IMR-90 (cell line): ENCODE data around the gene C10orf90. TPM values are rescaled to one million over a fixed set of nuclear protein-coding genes. Genes with fewer than 3 reads are reported as not detected.

Source experiments
- ATAC-seq: fragments of 200-7000 bp; cut with Tn5 transposase; 2 replicates; pipeline ENCODE4 v1.9.1; 2020; ENCODE audit warnings: low read depth, mild to moderate bottlenecking, moderate library complexity
- BruUV-seq: library from RNA; stranded (reverse); fragments of 400-500 nt; replicated peaks from 2 replicates; lab custom pipeline; 2021; lab: Mats Ljungman, UMichigan
- CTCF ChIA-PET: fragments of 300-600 bp; formaldehyde crosslinking; extraction: SDS; loops from one replicate; lab custom pipeline; 2021; ENCODE audit warnings: antibody characterized with exemption; lab: Yijun Ruan, JAX
- POLR2A ChIA-PET: fragments of 300-600 bp; sonication (Branson Sonifier 250); formaldehyde crosslinking; loops from one replicate; lab custom pipeline; 2022; ENCODE audit warnings: antibody characterized with exemption; ENCODE audit not compliant: unreplicated experiment; lab: Charles Lee
- DNase-seq: peaks from one replicate; pipeline ENCODE4 v3.0.0; 2013
- H2AFZ ChIP-seq: replicated peaks from 2 replicates; pipeline ENCODE3; 2013; ENCODE audit warnings: low read length, mild to moderate bottlenecking; ENCODE audit not compliant: poor library complexity
- H2AK5ac ChIP-seq: 2 replicates; pipeline ENCODE4 v1.6.1; 2013; ENCODE audit warnings: low read depth, low read length, inconsistent platforms
- H2AK9ac ChIP-seq: replicated peaks from 2 replicates; pipeline ENCODE3; 2013; ENCODE audit warnings: mild to moderate bottlenecking, low read depth, low read length, moderate library complexity; ENCODE audit not compliant: poor library complexity
- H2BK120ac ChIP-seq: 2 replicates; pipeline ENCODE4 v1.6.1; 2013; ENCODE audit warnings: low read depth, low read length, inconsistent platforms
- H2BK15ac ChIP-seq: 3 replicates; pipeline ENCODE4 v1.6.1; 2013; ENCODE audit warnings: low read depth, low read length, inconsistent platforms
- H2BK20ac ChIP-seq: 2 replicates; pipeline ENCODE4 v1.6.1; 2013; ENCODE audit warnings: low read depth, mild to moderate bottlenecking, inconsistent platforms, low read length, moderate library complexity
- H2BK5ac ChIP-seq: 2 replicates; pipeline ENCODE4 v1.6.1; 2013; ENCODE audit warnings: mild to moderate bottlenecking, low read depth, low read length, inconsistent platforms; ENCODE audit not compliant: poor library complexity, severe bottlenecking
- H3K14ac ChIP-seq: replicated peaks from 2 replicates; pipeline ENCODE4 v1.6.1; 2013; ENCODE audit warnings: low read depth, low read length, inconsistent platforms
- H3K18ac ChIP-seq: 2 replicates; pipeline ENCODE4 v1.6.1; 2013; ENCODE audit warnings: low read depth, low read length, control low read depth
- H3K23ac ChIP-seq: 2 replicates; pipeline ENCODE4 v1.6.1; 2013; ENCODE audit warnings: low read depth, low read length, inconsistent platforms
- H3K27ac ChIP-seq: 2 replicates; pipeline ENCODE4 v1.5.1; 2013; ENCODE audit warnings: mild to moderate bottlenecking, control low read depth, low read length; ENCODE audit not compliant: insufficient read depth
- H3K27me3 ChIP-seq: 2 replicates; pipeline ENCODE4 v1.6.1; 2013; ENCODE audit warnings: low read length; ENCODE audit not compliant: control insufficient read depth, insufficient read depth
- H3K36me3 ChIP-seq: 2 replicates; pipeline ENCODE4 v1.6.1; 2013; ENCODE audit warnings: low read length, mixed read lengths; ENCODE audit not compliant: control insufficient read depth, insufficient read depth
- H3K4ac ChIP-seq: 2 replicates; pipeline ENCODE4 v1.6.1; 2013; ENCODE audit warnings: low read depth, low read length, inconsistent platforms
- H3K4me1 ChIP-seq: 2 replicates; pipeline ENCODE4 v1.6.1; 2013; ENCODE audit warnings: low read length, mixed read lengths; ENCODE audit not compliant: control insufficient read depth, insufficient read depth
- H3K4me2 ChIP-seq: 2 replicates; pipeline ENCODE4 v1.6.1; 2013; ENCODE audit warnings: low read depth, mild to moderate bottlenecking, control low read depth, low read length, moderate library complexity
- H3K4me3 ChIP-seq: 2 replicates; pipeline ENCODE4 v1.5.1; 2013; ENCODE audit warnings: low read depth, mild to moderate bottlenecking, control low read depth, low read length, moderate library complexity; ENCODE audit not compliant: insufficient read depth
- H3K56ac ChIP-seq: 2 replicates; pipeline ENCODE4 v1.6.1; 2013; ENCODE audit warnings: low read length, inconsistent platforms; ENCODE audit not compliant: insufficient read depth; ENCODE audit errors: extremely low read depth
- H3K79me1 ChIP-seq, 2 experiments: 2 replicates each; pipeline ENCODE4 v1.6.1; 2013; ENCODE audit warnings: low read length in 2 of 2, inconsistent platforms in 1 of 2, low read depth in 1 of 2
- H3K9ac ChIP-seq: 2 replicates; pipeline ENCODE4 v1.6.1; 2013; ENCODE audit warnings: low read depth, low read length, control low read depth
- H3K9me1 ChIP-seq: 2 replicates; pipeline ENCODE4 v1.6.1; 2013; ENCODE audit warnings: low read length, inconsistent platforms; ENCODE audit not compliant: insufficient read depth
- H3K9me3 ChIP-seq: 2 replicates; pipeline ENCODE4 v1.6.1; 2013; ENCODE audit warnings: low read length; ENCODE audit not compliant: control insufficient read depth, insufficient read depth
- H4K20me1 ChIP-seq: 2 replicates; pipeline ENCODE4 v1.6.1; 2013; ENCODE audit warnings: low read length, inconsistent platforms; ENCODE audit not compliant: insufficient read depth
- H4K5ac ChIP-seq: 2 replicates; pipeline ENCODE4 v1.6.1; 2013; ENCODE audit warnings: mild to moderate bottlenecking, low read depth, low read length, control low read depth
- H4K8ac ChIP-seq, 2 experiments: 2 replicates each; pipeline ENCODE4 v1.6.1; 2013; ENCODE audit warnings: low read depth in 2 of 2, low read length in 2 of 2, control low read depth in 1 of 2, inconsistent platforms in 1 of 2
- H4K91ac ChIP-seq: 2 replicates; pipeline ENCODE4 v1.6.1; 2013; ENCODE audit warnings: low read depth, low read length, inconsistent platforms; ENCODE audit not compliant: insufficient read depth
- CEBPB ChIP-seq: IDR thresholded peaks from 2 replicates; pipeline ENCODE4 v1.6.1; 2012; ENCODE audit warnings: low read depth, low read length, improper control_type of control experiment
- CHD1 ChIP-seq: IDR thresholded peaks from 2 replicates; pipeline ENCODE4 v1.6.1; 2012; ENCODE audit warnings: low read depth, low read length, improper control_type of control experiment
- FOS ChIP-seq: fragments of 150-350 bp; IDR thresholded peaks from 2 replicates; pipeline ENCODE4 v1.6.1; 2016; ENCODE audit warnings: low read depth, low read length
- SMC3 ChIP-seq: fragments of 150-350 bp; IDR thresholded peaks from 2 replicates; pipeline ENCODE4 v1.6.1; 2016; ENCODE audit warnings: low read depth, mild to moderate bottlenecking, antibody characterized with exemption, low read length, moderate library complexity
- USF2 ChIP-seq: fragments of 150-350 bp; IDR thresholded peaks from 2 replicates; pipeline ENCODE4 v1.6.1; 2017; ENCODE audit warnings: mild to moderate bottlenecking, antibody characterized with exemption, low read length, low read depth
- WGBS, 2 experiments: methylation state at CpG; one replicate each; pipeline versions ENCODE4 v1.1.5 to v1.1.7; 2013; ENCODE audit warnings: missing lambda C conversion rate in 2 of 2; ENCODE audit not compliant: insufficient read length in 1 of 2; ENCODE audit errors: extremely low coverage in 2 of 2; 5-methylcytosine and 5-hydroxymethylcytosine counted together
- dilution Hi-C: fragments of 300-500 bp; cut with HindIII; formaldehyde crosslinking; loops from one replicate; pipeline ENCODE4 v1.14.3; 2018; ENCODE audit warnings: low sequenced_read_pairs; ENCODE audit not compliant: unreplicated experiment
- in situ Hi-C: fragments of 300-500 bp; cut with MboI; formaldehyde crosslinking; loops from 3 replicates; pipeline ENCODE4 v1.14.3; 2019; ENCODE audit warnings: low sequenced_read_pairs, inconsistent platforms, mixed read lengths
- intact Hi-C: fragments of 100-400 bp; cut with micrococcal nuclease; formaldehyde crosslinking; loops from 2 replicates; pipeline ENCODE4 v1.10.0; 2022
- polyA plus RNA-seq, 3 experiments: library from polyadenylated mRNA; depleted of rRNA; stranded (reverse); fragments of >200 nt; gene quantifications; 2 replicates each; pipeline ENCODE4 v1.2.3, GENCODE V29; 2012; ENCODE audit warnings: low replicate concordance in 1 of 3
- total RNA-seq: library from RNA; depleted of rRNA; stranded (reverse); fragments of >200 nt; gene quantifications from 2 replicates; pipeline ENCODE4 v1.2.3, GENCODE V29; 2012

C10orf90 gene
- total and polyA plus RNA-seq, 2 of the 4 experiments (the other 2 are of a cell fraction), result 0.05 to 0.18 TPM

- ChIA-PET CTCF (no interaction called here), POLR2A (no interaction called here)
- Histone ChIP-seq H4K91ac (no peak overlapping the region), H2BK120ac (no peak overlapping the region), H4K8ac (no peak overlapping the region), H3K27ac (no peak overlapping the region), H3K18ac (no peak overlapping the region), H3K36me3 (no peaks in the 10 kb centered on the region), H3K56ac (no peak overlapping the region), H3K4ac (no peak overlapping the region), H4K20me1 (no peaks in the 10 kb centered on the region), H3K79me1 (no peaks in the 10 kb centered on the region), H2AK5ac (no peak overlapping the region), H3K27me3 (peaks cover 17% of the 10 kb centered on the region), H3K9ac (no peak overlapping the region), H4K5ac (no peak overlapping the region), H2BK15ac (no peak overlapping the region), H3K4me1 (no peaks in the 10 kb centered on the region), H3K9me3 (no peaks in the 10 kb centered on the region), H2AFZ (no peak overlapping the region), H2BK20ac (no peak overlapping the region), H3K14ac (no peak overlapping the region), H2BK5ac (no peak overlapping the region), H3K9me1 (peaks cover 3% of the 10 kb centered on the region; the same call in 1 of the 2 replicates), H2AK9ac (no peak overlapping the region), H3K4me2 (no peak overlapping the region), H3K23ac (no peak overlapping the region), H3K4me3 (no peak overlapping the region)
- in situ Hi-C loops (no loop called here), intact Hi-C loops (no loop called here), dilution Hi-C loops (no loop called here)
- TF ChIP-seq CEBPB, result no peak
- TF ChIP-seq FOS, result no peak
- no peak for TF ChIP-seq USF2
- no peak for TF ChIP-seq CHD1
- no peak for TF ChIP-seq SMC3
- no peak for ATAC-seq
- no peak for DNase-seq
- no TSS peak for BruUV-seq
- WGBS, 2 experiments, result no CpG with 5 or more reads among the region's 5 CpGs
Measured at GRCh38 chr10:126469692-126470091, 200.8 kb downstream of the C10orf90 start.
